HepG2 (cell line): ENCODE measurements around the gene THSD8. TPM values are rescaled to one million over a fixed set of nuclear protein-coding genes. Genes with fewer than 3 reads are reported as not detected.

Source experiments
- BCL3 ChIP-seq: sonication (generic); formaldehyde crosslinking; IDR thresholded peaks from 2 replicates; pipeline ENCODE4 v1.5.1; 2020; ENCODE audit warnings: mild to moderate bottlenecking, missing genetic modification reagents, moderate library complexity
- BCLAF1 ChIP-seq: fragments of 450-650 bp; IDR thresholded peaks from 2 replicates; pipeline ENCODE4 v1.6.1; 2017; ENCODE audit warnings: mild to moderate bottlenecking
- CREB1 ChIP-seq, 2 experiments: fragments of 450-650 bp in 1 of 2; IDR thresholded peaks; 2 replicates each; pipeline ENCODE4 v1.6.1; 2016 to 2017; ENCODE audit warnings: control low read depth in 1 of 2, mild to moderate bottlenecking in 1 of 2, missing compliant biosample characterization in 1 of 2, missing genetic modification characterization in 1 of 2
- GATAD1 ChIP-seq: IDR thresholded peaks from 2 replicates; pipeline ENCODE4 v1.6.1; 2016; ENCODE audit warnings: missing genetic modification reagents, missing compliant biosample characterization
- LCORL ChIP-seq, 2 experiments: fragments of 450-650 bp in 1 of 2; sonication (generic) in 1 of 2; formaldehyde crosslinking in 1 of 2; IDR thresholded peaks; 2 replicates each; pipeline versions ENCODE4 v1.5.0 to v1.6.1; 2017 to 2020; ENCODE audit warnings: antibody characterized with exemption in 1 of 2, missing genetic modification reagents in 1 of 2
- MIER2 ChIP-seq: IDR thresholded peaks from 2 replicates; pipeline ENCODE4 v1.6.1; 2016; ENCODE audit warnings: missing biosample characterization, missing genetic modification reagents
- MLLT10 ChIP-seq: sonication (generic); formaldehyde crosslinking; IDR thresholded peaks from 2 replicates; pipeline ENCODE4 v1.4.0; 2020; ENCODE audit warnings: missing genetic modification reagents
- NFATC3 ChIP-seq: sonication (generic); formaldehyde crosslinking; IDR thresholded peaks from 2 replicates; pipeline ENCODE4 v1.5.1; 2020; ENCODE audit warnings: mild to moderate bottlenecking, missing genetic modification reagents
- NPAS2 ChIP-seq: sonication (generic); formaldehyde crosslinking; IDR thresholded peaks from 2 replicates; pipeline ENCODE4 v1.8.0; 2022; ENCODE audit warnings: mild to moderate bottlenecking, missing genetic modification reagents, borderline replicate concordance
- PITX1 ChIP-seq: sonication (generic); formaldehyde crosslinking; IDR thresholded peaks from 2 replicates; pipeline ENCODE4 v1.5.1; 2020; ENCODE audit warnings: mild to moderate bottlenecking, missing genetic modification reagents
- RBM22 ChIP-seq: fragments of 200-400 bp; formaldehyde crosslinking; optimal IDR thresholded peaks from 2 replicates; pipeline ENCODE3; 2017; ENCODE audit warnings: mild to moderate bottlenecking, low read length, moderate library complexity
- REPIN1 ChIP-seq: sonication (generic); formaldehyde crosslinking; IDR thresholded peaks from 2 replicates; pipeline ENCODE4 v1.8.0; 2022; ENCODE audit warnings: missing genetic modification reagents, low read depth, mild to moderate bottlenecking, borderline replicate concordance
- SNRNP70 ChIP-seq: fragments of 200-400 bp; formaldehyde crosslinking; IDR thresholded peaks from 2 replicates; pipeline ENCODE4 v1.6.1; 2017; ENCODE audit warnings: mild to moderate bottlenecking, low read depth, low read length, moderate library complexity
- TCF12 ChIP-seq, 2 experiments: fragments of 450-650 bp in 1 of 2; sonication (generic) in 1 of 2; formaldehyde crosslinking in 1 of 2; IDR thresholded peaks; 2 replicates each; pipeline versions ENCODE4 v1.6.1 to v1.8.0; 2017 to 2022; ENCODE audit warnings: antibody characterized with exemption in 1 of 2, mild to moderate bottlenecking in 1 of 2, missing genetic modification reagents in 1 of 2, moderate library complexity in 1 of 2
- TERF1 ChIP-seq: sonication (generic); formaldehyde crosslinking; IDR thresholded peaks from 2 replicates; pipeline ENCODE4 v1.8.0; 2022; ENCODE audit warnings: mild to moderate bottlenecking, missing genetic modification reagents, moderate library complexity
- ZBTB26 ChIP-seq: IDR thresholded peaks from 2 replicates; pipeline ENCODE4 v1.6.1; 2016; ENCODE audit warnings: missing compliant biosample characterization, missing genetic modification reagents, borderline replicate concordance
- ZNF468 ChIP-seq: sonication (generic); formaldehyde crosslinking; IDR thresholded peaks from 2 replicates; pipeline ENCODE4 v1.8.0; 2022; ENCODE audit warnings: mild to moderate bottlenecking, moderate library complexity, missing genetic modification reagents
- ZNF503 ChIP-seq: sonication (generic); formaldehyde crosslinking; IDR thresholded peaks from 2 replicates; pipeline ENCODE4 v1.4.0; 2020; ENCODE audit warnings: missing genetic modification reagents
- ZNF7 ChIP-seq: IDR thresholded peaks from 2 replicates; pipeline ENCODE4 v1.6.1; 2016; ENCODE audit warnings: missing biosample characterization, missing genetic modification reagents
- polyA plus RNA-seq, 8 experiments: library from polyadenylated mRNA; depleted of rRNA in 3 of 8; stranded (reverse) in 7 of 8; unstranded in 1 of 8; fragments of >200 nt; fragmentation: Illumina TruSeq in 4 of 8; extraction: Trizol in 4 of 8; gene quantifications; 2 replicates each; pipeline versions ENCODE4 v1.2.1 to v1.2.3, GENCODE V29; 2011 to 2016; ENCODE audit warnings: low read depth in 4 of 8, missing spikeins in 1 of 8, mixed read lengths in 1 of 8; ENCODE audit not compliant: insufficient read depth in 1 of 8
- total RNA-seq, 5 experiments: library from RNA; depleted of rRNA; stranded (reverse); fragments of >200 nt; fragmentation: Illumina TruSeq; extraction: Trizol; gene quantifications; 2 replicates each; pipeline ENCODE4 v1.2.3, GENCODE V29; 2016; ENCODE audit warnings: low read depth in 1 of 5

Gene THSD8
- total and polyA plus RNA-seq, 2 of the 13 experiments (the other 11 are each of a cell fraction or from before 2014, with no cell fraction given), result 4.8 to 14.9 TPM

- TF ChIP-seq BCLAF1 (no peak), REPIN1 (CRISPR knock-in tag) (no peak), NFATC3 (CRISPR knock-in tag) (no peak), GATAD1 (CRISPR knock-in tag) (peak; percentile 52), TCF12 (IDR thresholded peaks at IDR 0.05) (no peak), TCF12 (CRISPR knock-in tag; IDR thresholded peaks at IDR 0.05) (no peak), BCL3 (no peak; the same call in 1 of the 2 replicates), RBM22 (no peak), MLLT10 (CRISPR knock-in tag) (no peak), ZNF503 (CRISPR knock-in tag) (no peak), ZNF7 (CRISPR knock-in tag) (no peak), CREB1 (IDR thresholded peaks at IDR 0.05) (no peak), CREB1 (CRISPR knock-in tag; IDR thresholded peaks at IDR 0.05) (no peak), NPAS2 (CRISPR knock-in tag) (no peak), ZNF468 (CRISPR knock-in tag) (no peak), SNRNP70 (no peak), ZBTB26 (CRISPR knock-in tag) (no peak), LCORL (IDR thresholded peaks at IDR 0.05) (no peak), LCORL (CRISPR knock-in tag; IDR thresholded peaks at IDR 0.05) (peak; percentile 70; the same call in 1 of the 2 replicates), PITX1 (CRISPR knock-in tag) (no peak), MIER2 (CRISPR knock-in tag) (peak; percentile 55; the same call in 1 of the 2 replicates), TERF1 (CRISPR knock-in tag) (no peak)
Measured at GRCh38 chr19:12796146-12797071, 5.5 kb upstream of the THSD8 start (continued).
